K562 (cell line): ENCODE data around the gene TFB2M. TPM values are rescaled to one million over a fixed set of nuclear protein-coding genes. Genes with fewer than 3 reads are reported as not detected.

Experiments
- AFF4 ChIP-seq: sonication (generic); formaldehyde crosslinking; IDR thresholded peaks from 2 replicates; pipeline ENCODE4 v1.8.0; 2023; ENCODE audit warnings: mild to moderate bottlenecking, missing genetic modification reagents
- ARID2 ChIP-seq: fragments of 450-650 bp; IDR thresholded peaks from 2 replicates; pipeline ENCODE4 v1.6.1; 2017; ENCODE audit warnings: antibody characterized with exemption, mild to moderate bottlenecking
- BCOR ChIP-seq: fragments of 450-650 bp; IDR thresholded peaks from 2 replicates; pipeline ENCODE4 v1.6.1; 2016
- BDP1 ChIP-seq: IDR thresholded peaks from 3 replicates; pipeline ENCODE4 v1.6.1; 2011; ENCODE audit not compliant: insufficient read length, insufficient read depth
- BRD4 ChIP-seq: fragments of 200-600 bp; sonication (generic); IDR thresholded peaks from 2 replicates; pipeline ENCODE4 v1.6.1; 2017; ENCODE audit warnings: inconsistent platforms
- CBX5 ChIP-seq: IDR thresholded peaks from 2 replicates; pipeline ENCODE4 v1.6.1; 2014; ENCODE audit warnings: low read depth, borderline replicate concordance
- CEBPG ChIP-seq, 3 experiments: fragments of 200-800 bp in 1 of 3; sonication (Bioruptor generic) in 1 of 3; sonication (generic) in 1 of 3; formaldehyde crosslinking in 1 of 3; IDR thresholded peaks in 2 of 3; conservative IDR thresholded peaks in 1 of 3; 2 replicates each; pipeline versions ENCODE4 v1.6.1 to v1.8.0; 2016 to 2022; ENCODE audit warnings: missing compliant biosample characterization in 2 of 3, missing genetic modification characterization in 2 of 3, mild to moderate bottlenecking in 1 of 3, missing genetic modification reagents in 1 of 3
- FOXM1 ChIP-seq, 2 experiments: fragments of 450-650 bp in 1 of 2; sonication (generic) in 1 of 2; formaldehyde crosslinking in 1 of 2; IDR thresholded peaks; 2 replicates each; pipeline versions ENCODE4 v1.6.1 to v1.9.0; 2017 to 2022; ENCODE audit warnings: low read depth in 2 of 2, mild to moderate bottlenecking in 2 of 2, missing genetic modification reagents in 1 of 2, moderate library complexity in 1 of 2
- JUND ChIP-seq, 2 experiments: IDR thresholded peaks; 2 replicates in 1 of 2; 3 replicates in 1 of 2; pipeline ENCODE4 v1.6.1; 2011; ENCODE audit warnings: borderline replicate concordance in 2 of 2, low read depth in 2 of 2, low read length in 2 of 2, improper control_type of control experiment in 1 of 2, missing biosample characterization in 1 of 2, missing genetic modification characterization in 1 of 2, missing genetic modification reagents in 1 of 2
- SNIP1 ChIP-seq: fragments of 450-650 bp; IDR thresholded peaks from 2 replicates; pipeline ENCODE4 v1.7.1; 2017; ENCODE audit warnings: low read depth, mild to moderate bottlenecking
- SRSF9 ChIP-seq: fragments of 200-400 bp; formaldehyde crosslinking; IDR thresholded peaks from 2 replicates; pipeline ENCODE4 v1.6.1; 2017; ENCODE audit warnings: low read depth, low read length, borderline replicate concordance
- ZBTB33 ChIP-seq: sonication (generic); formaldehyde crosslinking; IDR thresholded peaks from 2 replicates; pipeline ENCODE4 v1.8.1; 2023; ENCODE audit warnings: mild to moderate bottlenecking, missing genetic modification reagents
- ZBTB34 ChIP-seq: fragments of 250-450 bp; sonication (Bioruptor Pico); IDR thresholded peaks from 2 replicates; pipeline ENCODE4 v1.8.0; 2021; ENCODE audit warnings: mild to moderate bottlenecking, moderate library complexity
- ZNF639 ChIP-seq, 2 experiments: fragments of 200-800 bp in 1 of 2; sonication (Bioruptor generic) in 1 of 2; sonication (generic) in 1 of 2; formaldehyde crosslinking in 1 of 2; IDR thresholded peaks in 1 of 2; conservative IDR thresholded peaks in 1 of 2; 2 replicates each; pipeline versions ENCODE4 v1.5.0 to v1.6.1; 2016 to 2020; ENCODE audit warnings: missing compliant biosample characterization in 1 of 2, missing genetic modification characterization in 1 of 2, missing genetic modification reagents in 1 of 2
- polyA plus RNA-seq, 8 experiments: library from polyadenylated mRNA; depleted of rRNA in 4 of 8; stranded (reverse) in 5 of 8; unstranded in 3 of 8; fragments of >200 nt; fragmentation: Nextera tagmentation in 2 of 8; fragmentation: Illumina TruSeq in 1 of 8; extraction: Ambion mirVana in 2 of 8; extraction: Trizol in 1 of 8; gene quantifications; 2 replicates each; pipeline versions ENCODE4 v1.2.1 to v1.2.3, GENCODE V29; 2011 to 2014; ENCODE audit warnings: inconsistent platforms in 1 of 8, missing spikeins in 1 of 8
- total RNA-seq, 7 experiments: library from RNA; depleted of rRNA in 6 of 7; stranded (reverse); fragments of >200 nt in 6 of 7; fragmentation: Illumina TruSeq in 2 of 7; extraction: Trizol in 2 of 7; gene quantifications; 2 replicates each; pipeline versions ENCODE4 v1.2.1 to v1.2.3, GENCODE V29; 2011 to 2021; ENCODE audit warnings: low replicate concordance in 1 of 7
- TF ChIP-seq, protein P1 (sequence below): IDR thresholded peaks from 2 replicates; pipeline ENCODE4 v1.6.1; 2016; ENCODE audit warnings: missing genetic modification characterization, missing compliant biosample characterization

Gene TFB2M
- total and polyA plus RNA-seq, 9 of the 15 experiments (the other 6 are each of a cell fraction or from before 2014, with no cell fraction given), result 55.1 to 162 (median 70.6) TPM

- no peak for TF ChIP-seq ZBTB33 (CRISPR knock-in tag)
- TF ChIP-seq SRSF9, result no peak
- no peak for TF ChIP-seq SNIP1
- 0 out of 2 replicates have a peak, but pooled peaks have one; percentile 64 for TF ChIP-seq AFF4 (CRISPR knock-in tag)
- 0 out of 4 replicates have a peak, but pooled peaks of 1 of the 2 experiments have one; percentile 19 for TF ChIP-seq ZNF639 (CRISPR knock-in tag; conservative IDR thresholded peaks at IDR 0.05 in 1 of 2, IDR thresholded peaks at IDR 0.05 in 1 of 2)
- no peak for TF ChIP-seq CEBPG (CRISPR knock-in tag; IDR thresholded peaks at IDR 0.05)
- TF ChIP-seq CEBPG (tag; conservative IDR thresholded peaks at IDR 0.05 in 1 of 2, IDR thresholded peaks at IDR 0.05 in 1 of 2), result no peak
- no peak for TF ChIP-seq JUND (IDR thresholded peaks at IDR 0.05; ENCODE audit: borderline replicate concordance, low read depth, low read length)
- 0 out of 3 replicates have a peak, but pooled peaks have one; percentile 4 for TF ChIP-seq JUND (tag; IDR thresholded peaks at IDR 0.05; ENCODE audit: borderline replicate concordance, low read depth, low read length)
- no peak for TF ChIP-seq BRD4
- no peak for TF ChIP-seq BDP1
- no peak for TF ChIP-seq CBX5
- no peak for TF ChIP-seq ZBTB34
- TF ChIP-seq, protein P1, sequence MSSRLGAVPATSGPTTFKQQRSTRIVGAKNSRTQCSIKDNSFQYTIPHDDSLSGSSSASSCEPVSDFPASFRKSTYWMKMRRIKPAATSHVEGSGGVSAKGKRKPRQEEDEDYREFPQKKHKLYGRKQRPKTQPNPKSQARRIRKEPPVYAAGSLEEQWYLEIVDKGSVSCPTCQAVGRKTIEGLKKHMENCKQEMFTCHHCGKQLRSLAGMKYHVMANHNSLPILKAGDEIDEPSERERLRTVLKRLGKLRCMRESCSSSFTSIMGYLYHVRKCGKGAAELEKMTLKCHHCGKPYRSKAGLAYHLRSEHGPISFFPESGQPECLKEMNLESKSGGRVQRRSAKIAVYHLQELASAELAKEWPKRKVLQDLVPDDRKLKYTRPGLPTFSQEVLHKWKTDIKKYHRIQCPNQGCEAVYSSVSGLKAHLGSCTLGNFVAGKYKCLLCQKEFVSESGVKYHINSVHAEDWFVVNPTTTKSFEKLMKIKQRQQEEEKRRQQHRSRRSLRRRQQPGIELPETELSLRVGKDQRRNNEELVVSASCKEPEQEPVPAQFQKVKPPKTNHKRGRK (tag), result peak; percentile 18; the same call in 1 of the 2 replicates
- 0 out of 2 replicates have a peak, but pooled peaks have one; percentile 33 for TF ChIP-seq BCOR
- TF ChIP-seq ARID2, result no peak
- TF ChIP-seq FOXM1 (IDR thresholded peaks at IDR 0.05; ENCODE audit: low read depth), result peak; percentile 66
- TF ChIP-seq FOXM1 (CRISPR knock-in tag; IDR thresholded peaks at IDR 0.05; ENCODE audit: low read depth), result no peak
These were observed 1.7 kb upstream of the TFB2M start (continued) for GRCh38 chr1:246567646-246568235.
